GM10266 (cell line): Measurements from ENCODE around the gene RIMS4.

Experiments
- DNase-seq: peaks from one replicate; pipeline ENCODE4 v3.0.0; 2012; ENCODE audit errors: extremely low spot score
- TF ChIP-seq, protein P1 (sequence below): IDR thresholded peaks from 2 replicates; pipeline ENCODE4 v1.5.1; 2012; ENCODE audit warnings: mild to moderate bottlenecking, low read depth; ENCODE audit not compliant: control insufficient read depth, insufficient read depth; ENCODE audit errors: missing control alignments

The RIMS4 gene

GRCh38 chr20:44748005-44748370, 62.4 kb downstream of the RIMS4 start:
- TF ChIP-seq, protein P1, sequence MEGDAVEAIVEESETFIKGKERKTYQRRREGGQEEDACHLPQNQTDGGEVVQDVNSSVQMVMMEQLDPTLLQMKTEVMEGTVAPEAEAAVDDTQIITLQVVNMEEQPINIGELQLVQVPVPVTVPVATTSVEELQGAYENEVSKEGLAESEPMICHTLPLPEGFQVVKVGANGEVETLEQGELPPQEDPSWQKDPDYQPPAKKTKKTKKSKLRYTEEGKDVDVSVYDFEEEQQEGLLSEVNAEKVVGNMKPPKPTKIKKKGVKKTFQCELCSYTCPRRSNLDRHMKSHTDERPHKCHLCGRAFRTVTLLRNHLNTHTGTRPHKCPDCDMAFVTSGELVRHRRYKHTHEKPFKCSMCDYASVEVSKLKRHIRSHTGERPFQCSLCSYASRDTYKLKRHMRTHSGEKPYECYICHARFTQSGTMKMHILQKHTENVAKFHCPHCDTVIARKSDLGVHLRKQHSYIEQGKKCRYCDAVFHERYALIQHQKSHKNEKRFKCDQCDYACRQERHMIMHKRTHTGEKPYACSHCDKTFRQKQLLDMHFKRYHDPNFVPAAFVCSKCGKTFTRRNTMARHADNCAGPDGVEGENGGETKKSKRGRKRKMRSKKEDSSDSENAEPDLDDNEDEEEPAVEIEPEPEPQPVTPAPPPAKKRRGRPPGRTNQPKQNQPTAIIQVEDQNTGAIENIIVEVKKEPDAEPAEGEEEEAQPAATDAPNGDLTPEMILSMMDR = no peak
- DNase-seq = no peak

GRCh38 chr20:44747166-44748004, 63.0 kb downstream of the RIMS4 start:
- peak; percentile 87 for DNase-seq
- TF ChIP-seq, protein P1 = peak; percentile 73

GRCh38 chr20:44746367-44747165, 63.8 kb downstream of the RIMS4 start:
- TF ChIP-seq, protein P1 = peak; percentile 0
- DNase-seq = no peak

GRCh38 chr20:44745598-44746366, 64.6 kb downstream of the RIMS4 start, which contains the start of gene KCNK15:
Gene KCNK15, plus strand, starts transcription at chr20:44745865. Its CDS starts 46 bp downstream, at chr20:44745911.
- TF ChIP-seq, protein P1 = no peak
- peak; percentile 52 for DNase-seq

GRCh38 chr20:44745122-44745597, 65.2 kb downstream of the RIMS4 start:
- no peak for DNase-seq
- TF ChIP-seq, protein P1 = no peak

DNA sequence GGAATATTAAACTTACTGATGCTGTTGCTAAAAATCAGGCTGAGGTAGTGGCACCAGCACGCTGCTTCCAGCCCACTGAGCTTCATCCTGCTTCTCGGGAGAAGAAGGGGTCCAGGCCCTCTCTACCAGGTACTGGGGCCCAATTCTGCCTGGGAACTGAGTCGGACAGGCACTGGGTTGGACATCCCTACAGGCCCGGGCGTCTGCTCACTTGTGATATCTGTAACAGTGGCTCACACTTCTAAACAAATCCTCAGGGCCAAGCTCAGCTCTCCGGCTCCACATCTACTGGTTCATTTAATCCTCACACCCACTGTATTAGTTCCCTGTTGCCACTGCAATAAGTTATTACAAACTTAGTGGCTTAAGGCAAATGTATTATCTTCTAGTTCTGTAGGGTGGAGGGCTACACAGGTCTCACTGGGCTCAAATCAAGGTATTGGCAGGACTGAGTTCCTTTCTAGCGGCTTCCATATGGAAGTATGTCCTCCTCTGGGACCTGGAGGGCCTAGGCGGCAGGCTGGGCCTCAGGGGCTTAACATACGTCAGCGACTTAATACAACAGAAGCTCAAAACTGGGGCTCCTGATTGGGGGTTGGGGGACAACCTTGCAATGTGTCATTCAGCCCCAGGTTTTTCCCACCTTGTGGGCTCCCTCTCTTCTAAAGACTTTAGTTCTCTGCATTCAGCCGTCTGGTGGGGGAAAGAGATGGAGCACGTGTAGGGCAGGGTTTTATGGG, 66.3 kb downstream of the RIMS4 start:
- no peak for DNase-seq
- TF ChIP-seq, protein P1 = no peak
